ENCODE data around the gene SRGAP3. TPM values are rescaled to one million over a fixed set of nuclear protein-coding genes. Genes with fewer than 3 reads are reported as not detected.
A peak's percentile ranks its signal among the peaks of the same experiment; 100 is the strongest.

SRGAP3 gene
- total and polyA plus RNA-seq, 4 donors, result 1.2 to 32.8 (median 7.3) TPM

DNA sequence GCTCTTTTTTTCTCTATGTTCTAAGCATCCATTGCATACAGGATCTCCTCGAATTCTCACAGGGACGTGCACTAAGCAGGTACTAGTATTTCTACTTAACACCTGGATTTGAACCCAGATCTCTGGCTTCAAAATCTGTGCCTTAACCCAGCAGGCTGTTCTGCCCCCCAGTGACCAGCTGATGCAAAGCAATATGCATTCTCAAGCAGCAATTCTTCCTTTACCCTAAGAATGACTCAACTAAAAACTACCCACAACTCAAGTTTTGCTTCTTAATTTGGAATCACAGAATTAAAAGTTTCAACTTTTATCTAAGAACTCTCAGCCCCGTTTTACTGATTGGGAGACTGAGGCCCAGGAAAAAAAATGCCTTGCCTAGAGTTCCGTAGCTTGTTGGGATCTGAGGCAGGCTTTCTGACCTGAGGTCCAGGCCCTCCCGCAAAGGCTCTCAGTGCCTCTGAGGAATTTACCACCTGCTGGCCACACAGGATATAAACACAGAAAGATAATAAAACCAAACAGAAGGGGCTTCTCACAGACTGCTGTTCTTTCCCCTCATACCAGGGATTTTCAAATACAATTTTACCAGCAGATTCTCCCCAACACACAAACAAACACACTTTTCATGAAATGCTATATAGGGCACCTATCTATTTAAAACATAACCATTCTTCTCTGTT, 170.7 kb downstream of the SRGAP3 start:
- Histone ChIP-seq H3K36me3 (ENCODE audit: control insufficient read depth in 4 of 4, insufficient read depth in 4 of 4, low read length in 4 of 4) (no peaks in the 10 kb centered on the region), H3K4me1 (ENCODE audit: control insufficient read depth in 5 of 5, insufficient read depth in 5 of 5, low read length in 5 of 5) (no peaks in the 10 kb centered on the region), H3K9ac (ENCODE audit: insufficient read depth in 1 of 2, low read length in 2 of 2) (no peak overlapping the region), H3K27me3 (ENCODE audit: control insufficient read depth in 3 of 3, insufficient read depth in 3 of 3, low read length in 2 of 3) (no peaks in the 10 kb centered on the region), H3K27ac (ENCODE audit: low read depth in 1 of 2, low read length in 1 of 2) (no peak overlapping the region), H3K4me3 (no peak overlapping the region), H3K9me3 (ENCODE audit: control insufficient read depth in 4 of 4, insufficient read depth in 3 of 4, low read length in 3 of 4) (peaks cover 0 to 4% (median 0%) of the 10 kb centered on the region in 4 donors)
- 81 to 88% methylated on average over 5 of the region's 5 CpGs for WGBS, 2 donors
- ATAC-seq (ENCODE audit: insufficient read depth, low FRiP score) (no peak), DNase-seq (peak in 1 of 3 donors; percentile 6)
- TF ChIP-seq CTCF (IDR thresholded peaks at IDR 0.05; ENCODE audit: control extremely low read depth, extremely low read depth), result no peak

DNA sequence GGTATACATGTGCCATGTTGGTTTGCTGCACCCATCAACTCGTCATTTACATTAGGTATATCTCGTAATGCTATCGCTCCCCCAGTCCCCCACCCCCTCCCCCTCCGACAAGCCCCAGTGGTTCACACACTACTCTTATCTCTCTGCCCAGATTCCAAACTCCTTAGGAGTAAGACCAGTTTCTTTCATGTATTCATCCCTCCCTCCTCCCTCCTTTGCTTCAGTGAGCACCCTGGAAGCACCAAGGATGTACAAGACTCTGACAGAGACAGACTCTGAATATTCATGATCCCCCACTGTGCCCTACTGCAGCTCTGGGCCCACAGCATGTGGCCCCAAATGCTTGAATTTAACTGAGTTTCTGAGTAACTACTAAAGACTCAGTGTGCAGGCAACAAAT, 172.4 kb downstream of the SRGAP3 start:
- H3K4me3 ChIP-seq, result no peak overlapping the region
- ATAC-seq (ENCODE audit: insufficient read depth, low FRiP score) (no peak), DNase-seq (no peak)
- no peak overlapping the region for H3K9ac ChIP-seq (ENCODE audit: insufficient read depth in 1 of 2, low read length in 2 of 2)
- WGBS, 2 donors, result 74 to 91% methylated on average over 4 of the region's 4 CpGs
- H3K9me3 ChIP-seq (ENCODE audit: control insufficient read depth in 4 of 4, insufficient read depth in 3 of 4, low read length in 3 of 4), result peaks cover 0 to 4% (median 0%) of the 10 kb centered on the region in 4 donors
- peaks cover 0 to 5% (median 0%) of the 10 kb centered on the region in 4 donors for H3K36me3 ChIP-seq (ENCODE audit: control insufficient read depth in 4 of 4, insufficient read depth in 4 of 4, low read length in 4 of 4)
- TF ChIP-seq CTCF (IDR thresholded peaks at IDR 0.05; ENCODE audit: control extremely low read depth, extremely low read depth), result no peak
- H3K27me3 ChIP-seq (ENCODE audit: control insufficient read depth in 3 of 3, insufficient read depth in 3 of 3, low read length in 2 of 3), result no peaks in the 10 kb centered on the region
- no peaks in the 10 kb centered on the region for H3K4me1 ChIP-seq (ENCODE audit: control insufficient read depth in 5 of 5, insufficient read depth in 5 of 5, low read length in 5 of 5)
- no peak overlapping the region for H3K27ac ChIP-seq (ENCODE audit: low read depth in 1 of 2, low read length in 1 of 2)

- Histone ChIP-seq H3K4me1 (ENCODE audit: control insufficient read depth in 5 of 5, insufficient read depth in 5 of 5, low read length in 5 of 5) (no peaks in the 10 kb centered on the region), H3K4me3 (no peak overlapping the region), H3K27ac (ENCODE audit: low read depth in 1 of 2, low read length in 1 of 2) (no peak overlapping the region), H3K27me3 (ENCODE audit: control insufficient read depth in 3 of 3, insufficient read depth in 3 of 3, low read length in 2 of 3) (no peaks in the 10 kb centered on the region), H3K9me3 (ENCODE audit: control insufficient read depth in 4 of 4, insufficient read depth in 3 of 4, low read length in 3 of 4) (peaks cover 0 to 4% (median 0%) of the 10 kb centered on the region in 4 donors), H3K36me3 (ENCODE audit: control insufficient read depth in 4 of 4, insufficient read depth in 4 of 4, low read length in 4 of 4) (peaks cover 0 to 5% (median 0%) of the 10 kb centered on the region in 4 donors), H3K9ac (ENCODE audit: insufficient read depth in 1 of 2, low read length in 2 of 2) (no peak overlapping the region)
- no peak for ATAC-seq (ENCODE audit: insufficient read depth, low FRiP score)
- TF ChIP-seq CTCF (IDR thresholded peaks at IDR 0.05; ENCODE audit: control extremely low read depth, extremely low read depth), result no peak
- WGBS, 2 donors, result 90 to 100% methylated on average over 1 of the region's 1 CpG
- DNase-seq, result no peak
Measured at GRCh38 chr3:9075762-9076161, 173.7 kb downstream of the SRGAP3 start.

All from lung (tissue), 12 donors.